T-helper 22 cell (primary cell): Measurements from ENCODE around the gene ZNHIT1.
"Not testable (repeated sequence)": the region's sequence is repeated elsewhere in the genome, so short reads cannot be mapped to it uniquely, and the experiment has no call there.

Experiments used
- DNase-seq: peaks from one replicate; pipeline ENCODE4 v3.0.0-alpha.2; 2020; ENCODE audit warnings: low read depth

Gene ZNHIT1

DNA sequence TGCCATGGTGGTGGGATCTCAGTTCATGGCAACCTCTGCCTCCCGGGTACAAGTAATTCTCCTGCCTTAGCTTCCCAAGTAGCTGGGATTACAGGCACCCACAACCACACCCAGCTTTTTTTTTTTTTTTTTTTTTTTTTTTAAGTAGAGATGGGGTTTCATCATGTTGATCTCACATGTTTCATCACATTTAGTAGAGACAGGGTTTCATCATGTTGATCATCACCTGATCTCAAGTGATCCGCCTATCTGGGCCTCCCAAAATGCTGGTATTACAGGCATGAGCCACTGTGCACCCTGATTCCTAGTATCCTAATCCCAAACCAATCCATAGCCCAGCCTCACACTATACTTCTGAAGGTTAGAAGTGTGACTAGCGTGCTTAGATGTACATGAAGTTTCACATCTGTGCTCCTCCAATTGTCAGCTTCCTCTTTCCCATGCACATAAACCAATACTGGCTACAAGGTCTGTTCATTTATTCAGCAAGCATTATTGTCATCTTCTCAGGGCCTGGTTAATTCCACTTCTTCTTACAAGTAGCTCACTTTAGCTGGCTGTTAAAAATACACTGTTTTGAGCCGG lies 31.0 kb upstream of the ZNHIT1 start:
- no peak for DNase-seq

GRCh38 chr7:101189109-101189508 lies 28.9 kb upstream of the ZNHIT1 start:
- DNase-seq: no peak

DNA sequence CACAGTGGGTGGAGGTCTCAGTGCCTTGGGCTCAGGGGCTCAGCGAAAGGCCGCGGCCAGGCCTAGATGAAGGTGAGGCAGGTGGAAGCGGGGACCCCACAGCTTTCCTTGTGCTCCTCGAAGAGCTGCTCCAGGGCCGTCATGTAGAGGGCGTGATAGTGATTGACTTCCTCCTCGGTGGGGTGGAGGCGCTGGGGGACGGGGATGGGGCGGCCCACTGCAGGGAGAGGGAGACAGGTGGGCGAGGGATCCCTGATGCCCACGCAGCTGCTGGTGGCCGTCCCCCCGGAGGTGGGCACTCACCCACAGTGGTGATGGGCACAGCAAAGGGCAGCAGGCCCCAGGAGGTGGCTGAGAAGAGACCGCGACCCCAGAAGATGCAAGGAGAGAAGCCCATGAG lies 22.1 kb upstream of the ZNHIT1 start:
- DNase-seq: no peak

DNA sequence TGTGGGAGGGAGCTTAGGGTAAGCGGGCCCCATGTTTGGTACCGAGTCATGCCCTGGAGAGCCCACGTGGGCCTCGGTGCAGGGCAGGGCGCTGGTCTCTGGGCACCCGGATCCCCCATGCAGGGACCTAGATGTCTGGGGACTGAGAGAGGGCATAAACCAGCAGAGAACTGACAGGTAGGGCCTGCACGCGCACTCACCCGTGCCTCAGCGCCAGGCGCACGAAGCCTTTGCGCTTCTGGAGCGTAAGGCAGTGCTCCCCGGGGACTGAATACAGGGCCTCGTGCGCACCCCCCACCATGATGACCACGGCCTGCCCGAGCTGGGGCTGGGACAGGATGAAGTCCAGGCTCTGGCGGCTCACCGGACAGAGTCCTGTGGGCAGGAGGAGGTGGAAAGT lies 20.0 kb upstream of the ZNHIT1 start:
- no peak for DNase-seq

GRCh38 chr7:101198476-101198875 lies 19.5 kb upstream of the ZNHIT1 start:
- DNase-seq: no peak

GRCh38 chr7:101199522-101199921 lies 18.4 kb upstream of the ZNHIT1 start:
- not testable (repeated sequence) for DNase-seq

DNA sequence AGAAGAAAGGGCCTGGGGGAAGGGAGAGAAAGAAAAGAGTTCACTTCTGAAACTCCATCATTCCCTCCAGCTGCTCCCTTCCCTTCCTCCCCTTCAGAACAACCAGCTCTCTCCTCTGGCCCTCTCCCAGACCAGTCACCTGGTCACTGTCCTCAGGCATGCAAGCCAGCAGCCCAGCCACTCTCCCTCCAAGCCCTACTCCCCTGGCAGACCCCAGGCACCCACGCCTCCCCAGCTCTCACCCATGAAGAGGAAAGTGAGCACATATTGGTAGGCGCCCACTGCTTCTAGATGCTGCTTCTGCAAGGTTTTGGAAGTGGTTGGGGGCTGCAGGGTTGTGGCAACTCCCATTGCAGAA lies 17.5 kb upstream of the ZNHIT1 start:
- DNase-seq: no peak

GRCh38 chr7:101200862-101201599 lies 16.9 kb upstream of the ZNHIT1 start, which contains the start of gene MOGAT3:
Gene MOGAT3, minus strand, starts transcription at chr7:101201036. Its CDS starts 182 bp downstream, at chr7:101200854.
- DNase-seq: no peak

GRCh38 chr7:101201695-101202602 lies 16.0 kb upstream of the ZNHIT1 start:
- DNase-seq: no peak

- DNase-seq: no peak
Measured at GRCh38 chr7:101202603-101202918, 15.4 kb upstream of the ZNHIT1 start.

- DNase-seq: not testable (repeated sequence)
Measured at GRCh38 chr7:101203740-101204738, 13.9 kb upstream of the ZNHIT1 start.

- DNase-seq: no peak
Measured at GRCh38 chr7:101205901-101206664, 11.9 kb upstream of the ZNHIT1 start.

DNA sequence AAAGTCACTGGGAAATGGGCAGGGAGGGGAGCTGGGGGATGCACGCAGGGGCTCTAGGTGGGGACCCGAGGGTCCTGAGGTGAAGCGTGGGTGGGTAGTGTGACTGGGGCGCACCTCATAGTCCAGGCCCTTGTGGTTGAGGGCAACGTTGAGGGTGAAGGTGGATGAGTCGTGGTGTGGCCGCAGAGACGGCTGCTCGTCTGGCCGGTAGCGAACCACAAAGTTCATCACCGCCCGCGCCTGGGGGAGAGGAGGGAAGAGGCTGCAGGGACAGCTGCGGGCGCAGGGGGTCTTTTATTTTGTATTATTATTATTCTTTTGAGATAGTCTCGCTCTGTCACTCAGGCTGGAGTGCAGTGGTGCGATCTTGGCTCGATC lies 11.3 kb upstream of the ZNHIT1 start:
- no peak for DNase-seq

DNA sequence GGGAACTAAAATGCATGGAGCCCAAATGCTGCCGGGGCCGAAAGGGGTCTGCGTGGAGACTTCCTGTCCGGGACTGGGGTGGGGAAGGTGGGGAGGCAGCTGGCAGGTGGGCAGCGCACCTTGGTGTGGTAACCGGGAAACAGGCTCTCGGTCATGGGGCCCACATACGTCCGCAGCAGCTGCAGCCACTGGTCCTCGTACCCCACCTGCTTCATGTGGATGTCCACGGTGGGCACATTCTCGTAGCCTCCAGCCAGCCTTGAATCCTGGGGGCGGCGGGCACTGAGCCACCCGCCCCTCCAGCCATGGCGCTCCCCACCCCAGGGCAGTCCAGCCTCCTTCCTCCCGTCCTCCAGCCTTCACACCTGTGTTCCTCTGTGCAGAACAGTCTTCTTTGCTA lies 10.5 kb upstream of the ZNHIT1 start:
- DNase-seq: no peak

DNA sequence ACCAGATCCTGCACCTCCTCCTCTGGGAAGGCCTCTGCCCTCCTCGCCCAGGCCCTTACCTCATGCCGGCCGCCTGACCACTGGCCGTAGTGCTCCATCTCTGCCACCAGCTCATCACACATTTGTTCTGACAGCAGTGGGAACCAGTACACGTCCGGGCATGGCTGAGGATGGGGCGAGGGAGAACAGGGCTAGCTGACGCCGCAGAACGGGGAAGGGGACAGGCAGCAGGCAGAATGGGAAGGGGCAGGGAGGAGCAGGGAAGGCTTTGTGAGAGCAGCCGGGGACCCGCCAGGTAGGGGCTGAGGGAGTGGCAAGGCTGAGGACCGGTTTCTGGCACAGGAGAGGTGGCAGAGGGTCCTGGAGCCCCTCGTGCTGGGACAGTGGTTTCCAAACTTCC lies 9.2 kb upstream of the ZNHIT1 start:
- DNase-seq: no peak

DNA sequence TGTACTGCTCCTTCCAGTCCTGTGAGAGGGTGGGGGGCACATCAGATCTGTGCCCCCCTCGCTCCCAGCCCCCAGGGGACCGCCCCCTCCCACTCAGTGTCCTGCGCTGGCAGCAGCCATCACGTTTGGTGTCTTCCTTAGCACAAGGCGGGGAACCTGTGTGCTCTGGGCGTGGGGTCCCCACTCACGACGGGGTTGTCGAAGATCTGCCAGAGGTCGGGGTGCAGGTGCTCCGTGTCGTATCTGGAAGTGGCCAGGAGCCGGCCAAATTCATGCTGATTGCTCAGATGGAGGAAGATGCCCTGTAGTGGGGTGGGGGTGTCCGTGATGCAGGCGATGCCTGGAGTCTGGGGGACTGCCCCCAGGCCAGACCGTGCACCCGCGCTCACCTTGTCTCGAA lies 7.8 kb upstream of the ZNHIT1 start:
- no peak for DNase-seq

GRCh38 chr7:101211501-101211900 lies 6.5 kb upstream of the ZNHIT1 start:
- no peak for DNase-seq

DNA sequence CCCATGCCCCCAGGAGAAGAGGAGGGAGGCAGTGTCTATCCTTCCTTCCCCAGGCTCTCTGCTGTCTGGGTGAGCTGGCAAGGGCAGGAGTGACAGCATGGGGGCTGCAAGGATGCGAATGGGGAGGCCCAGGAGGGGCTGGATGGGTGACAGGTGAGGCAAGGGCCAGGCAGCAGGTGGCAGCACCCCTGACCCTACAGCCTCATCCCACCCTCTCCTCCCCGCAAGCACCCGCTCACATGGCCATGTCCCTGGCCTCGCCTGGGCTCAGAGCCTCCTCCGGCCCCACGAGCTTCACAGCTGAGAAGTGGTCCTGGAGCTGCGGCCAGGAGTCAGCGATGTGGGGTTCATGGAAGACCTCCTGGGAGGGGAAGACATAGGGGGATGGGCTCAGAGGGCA lies 6.0 kb upstream of the ZNHIT1 start:
- no peak for DNase-seq

DNA sequence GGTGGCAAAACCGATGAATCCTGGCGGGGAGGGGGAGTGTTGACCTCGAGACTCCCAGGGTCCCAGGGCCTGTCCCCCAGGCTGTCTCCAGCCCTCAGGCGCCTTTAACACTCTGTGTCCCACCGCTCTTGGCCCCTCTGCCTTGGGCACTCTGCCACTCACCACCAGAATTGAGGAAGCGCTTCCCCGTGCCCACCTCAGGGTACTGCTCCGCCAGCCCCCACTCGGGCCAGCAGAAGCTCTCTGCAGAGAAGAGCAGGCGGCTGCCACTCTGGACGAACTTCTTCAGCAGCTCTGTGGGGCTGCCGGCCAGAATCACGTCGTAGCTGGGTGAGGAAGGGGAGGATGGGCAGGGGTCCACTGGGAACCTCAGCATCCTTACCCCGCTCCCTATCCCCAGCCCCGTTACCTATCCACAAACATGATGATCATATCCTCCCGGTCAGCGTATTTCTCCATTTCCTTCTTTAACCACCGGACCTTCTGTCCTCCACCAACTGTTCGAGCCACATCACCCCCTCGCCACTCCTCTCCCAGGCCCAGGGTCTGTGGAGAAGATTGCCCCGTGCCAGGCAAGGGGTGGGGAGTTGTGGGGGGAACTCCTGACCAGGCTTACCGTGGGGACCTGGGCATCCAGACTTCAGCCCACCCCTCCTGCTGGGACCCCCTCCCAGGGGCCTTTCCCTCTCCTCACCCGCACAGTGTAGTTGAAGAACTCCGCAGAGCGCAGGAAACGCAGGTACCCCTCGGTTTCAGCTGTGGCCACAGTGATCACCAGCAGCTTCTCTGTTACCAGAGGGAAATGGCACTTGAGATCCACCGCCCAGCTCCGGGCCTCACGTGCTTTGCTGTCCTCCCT lies 1.7 kb upstream of the ZNHIT1 start:
- DNase-seq: no peak

DNA sequence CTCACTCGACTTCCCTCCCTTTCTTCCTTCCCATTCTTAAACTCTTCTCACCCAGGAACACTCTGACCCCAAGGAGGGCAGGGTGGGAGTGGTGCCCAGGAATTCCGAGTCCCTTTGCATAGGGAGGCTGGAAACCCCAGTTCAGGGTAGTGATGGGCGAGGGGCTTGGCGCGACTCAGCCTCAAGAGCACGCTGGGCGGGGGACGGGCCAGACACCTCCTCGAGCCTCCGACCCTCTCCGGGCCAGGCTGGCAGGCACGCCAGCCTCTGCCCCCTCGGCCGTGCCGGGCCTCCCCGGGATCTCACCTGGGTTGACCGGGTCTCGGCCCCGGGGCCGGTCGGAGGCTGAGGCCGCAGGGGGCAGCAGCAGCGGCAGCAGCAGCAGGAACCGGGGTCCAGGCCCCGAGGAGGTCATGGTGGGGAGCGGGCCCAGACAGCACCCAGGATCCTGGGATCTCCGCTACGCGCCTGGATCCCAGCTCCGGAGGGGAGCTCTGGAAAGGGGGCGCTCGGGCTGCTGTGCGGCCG lies 1.0 kb upstream of the ZNHIT1 start:
- no peak for DNase-seq
